HEK293 (cell line): ENCODE measurements around the gene ANGPT4.

ENCODE experiments used
- CTCF ChIP-seq: fragments of 450-650 bp; formaldehyde crosslinking; IDR thresholded peaks from 2 replicates; pipeline ENCODE4 v1.5.1; 2016; ENCODE audit warnings: missing biosample characterization, missing genetic modification characterization
- PRDM4 ChIP-seq: fragments of 450-650 bp; formaldehyde crosslinking; IDR thresholded peaks from 2 replicates; pipeline ENCODE4 v1.5.1; 2017; ENCODE audit warnings: missing biosample characterization, missing genetic modification characterization
- YY1 ChIP-seq: fragments of 450-650 bp; formaldehyde crosslinking; IDR thresholded peaks from 2 replicates; pipeline ENCODE4 v1.5.1; 2018; ENCODE audit warnings: missing biosample characterization, missing genetic modification characterization
- ZNF114 ChIP-seq: fragments of 450-650 bp; formaldehyde crosslinking; IDR thresholded peaks from 2 replicates; pipeline ENCODE4 v1.5.0; 2017; ENCODE audit warnings: missing biosample characterization, missing genetic modification characterization
- ZNF324 ChIP-seq: fragments of 450-650 bp; formaldehyde crosslinking; IDR thresholded peaks from 2 replicates; pipeline ENCODE4 v1.5.1; 2016; ENCODE audit warnings: missing biosample characterization, missing genetic modification characterization
- ZNF362 ChIP-seq: fragments of 450-650 bp; formaldehyde crosslinking; IDR thresholded peaks from 2 replicates; pipeline ENCODE4 v1.5.1; 2016; ENCODE audit warnings: missing biosample characterization, missing genetic modification characterization
- ZNF514 ChIP-seq: fragments of 450-650 bp; formaldehyde crosslinking; IDR thresholded peaks from 2 replicates; pipeline ENCODE4 v1.5.1; 2016; ENCODE audit warnings: missing biosample characterization, missing genetic modification characterization
- ZNF692 ChIP-seq: fragments of 450-650 bp; formaldehyde crosslinking; IDR thresholded peaks from 2 replicates; pipeline ENCODE4 v1.5.1; 2016; ENCODE audit warnings: missing biosample characterization, missing genetic modification characterization
- ZNF707 ChIP-seq: fragments of 450-650 bp; formaldehyde crosslinking; IDR thresholded peaks from 2 replicates; pipeline ENCODE4 v1.5.1; 2016; ENCODE audit warnings: missing biosample characterization, missing genetic modification characterization

GRCh38 chr20:963795-964194, 47.7 kb upstream of the ANGPT4 start:
- TF ChIP-seq ZNF692 (tag by site-specific recombination) (no peak), ZNF707 (tag by site-specific recombination) (no peak), ZNF362 (tag by site-specific recombination) (no peak), ZNF514 (tag by site-specific recombination) (no peak), CTCF (tag by site-specific recombination) (no peak), ZNF114 (tag by site-specific recombination) (no peak), PRDM4 (no peak), YY1 (tag by site-specific recombination) (no peak), ZNF324 (no peak)
